Vagina (tissue), 2 donors: ENCODE data around the gene TTLL13.

Experiments
- CTCF ChIP-seq, 3 experiments: fragments of 450-650 bp in 2 of 3; fragments of 200-600 bp in 1 of 3; sonication (generic) in 1 of 3; IDR thresholded peaks; one replicate each; pipeline ENCODE4 v1.5.1; 2017 to 2019; ENCODE audit warnings: antibody characterized with exemption in 3 of 3, mild to moderate bottlenecking in 2 of 3, moderate library complexity in 2 of 3
- POLR2AphosphoS5 ChIP-seq, 2 donors: sonication (generic); formaldehyde crosslinking; IDR thresholded peaks; one replicate each; pipeline ENCODE4 v1.9.0; 2017; ENCODE audit warnings: antibody characterized with exemption in 2 of 2, mild to moderate bottlenecking in 2 of 2, low read depth in 1 of 2; ENCODE audit not compliant: insufficient read depth in 1 of 2

GRCh38 chr15:90291679-90292356 is 42.5 kb downstream of the TTLL13 start:
- TF ChIP-seq POLR2AphosphoS5 (IDR thresholded peaks at IDR 0.05; ENCODE audit: insufficient read depth in 1 of 2, low read depth in 1 of 2): no peak
- no peak for TF ChIP-seq CTCF (IDR thresholded peaks at IDR 0.05)
